H9 (cell line): ENCODE measurements around the gene RHBDD3. TPM values are rescaled to one million over a fixed set of nuclear protein-coding genes. Genes with fewer than 3 reads are reported as not detected.

Source experiments
- DNase-seq: peaks from one replicate; pipeline ENCODE4 v3.0.0-alpha.2; 2017
- H2AFZ ChIP-seq: one replicate; pipeline ENCODE4 v1.6.1; 2013; ENCODE audit warnings: mild to moderate bottlenecking, low read length, control low read depth, moderate library complexity
- H2AK5ac ChIP-seq: 2 replicates; pipeline ENCODE4 v1.6.1; 2013; ENCODE audit warnings: low read length, control low read depth, mixed read lengths; ENCODE audit not compliant: insufficient read length
- H2BK120ac ChIP-seq: one replicate; pipeline ENCODE4 v1.6.1; 2013; ENCODE audit warnings: low read depth, mild to moderate bottlenecking, low read length, control low read depth, inconsistent platforms; ENCODE audit not compliant: poor library complexity, severe bottlenecking
- H2BK12ac ChIP-seq: 2 replicates; pipeline ENCODE4 v1.6.1; 2013; ENCODE audit warnings: low read length, control low read depth, mixed read lengths, low read depth; ENCODE audit not compliant: insufficient read length
- H2BK15ac ChIP-seq: 2 replicates; pipeline ENCODE4 v1.6.1; 2013; ENCODE audit warnings: low read depth, low read length, control low read depth
- H2BK20ac ChIP-seq: one replicate; pipeline ENCODE4 v1.6.1; 2013; ENCODE audit warnings: low read depth, mild to moderate bottlenecking, low read length, control low read depth, inconsistent platforms; ENCODE audit not compliant: poor library complexity, severe bottlenecking
- H2BK5ac ChIP-seq: 2 replicates; pipeline ENCODE4 v1.6.1; 2013; ENCODE audit warnings: low read length, control low read depth, mixed read lengths; ENCODE audit not compliant: insufficient read length
- H3K14ac ChIP-seq: 2 replicates; pipeline ENCODE4 v1.6.1; 2013; ENCODE audit warnings: low read length, control low read depth; ENCODE audit not compliant: insufficient read depth
- H3K18ac ChIP-seq: 2 replicates; pipeline ENCODE4 v1.6.1; 2013; ENCODE audit warnings: low read depth, mild to moderate bottlenecking, mixed read lengths, low read length, control low read depth; ENCODE audit not compliant: insufficient read length
- H3K23ac ChIP-seq: 2 replicates; pipeline ENCODE4 v1.6.1; 2013; ENCODE audit warnings: low read length, control low read depth, mixed read lengths, low read depth; ENCODE audit not compliant: insufficient read length
- H3K23me2 ChIP-seq: 2 replicates; pipeline ENCODE4 v1.6.1; 2013; ENCODE audit warnings: low read depth, mild to moderate bottlenecking, mixed read lengths, low read length, control low read depth; ENCODE audit not compliant: insufficient read length, poor library complexity, severe bottlenecking
- H3K27ac ChIP-seq: 2 replicates; pipeline ENCODE4 v1.5.1; 2013; ENCODE audit warnings: low read length, control low read depth, mixed read lengths, low read depth; ENCODE audit not compliant: insufficient read length
- H3K27me3 ChIP-seq: 2 replicates; pipeline ENCODE4 v1.6.1; 2013; ENCODE audit warnings: low read length, control low read depth, inconsistent platforms; ENCODE audit not compliant: insufficient read depth
- H3K4ac ChIP-seq: 2 replicates; pipeline ENCODE4 v1.6.1; 2013; ENCODE audit warnings: low read depth, mild to moderate bottlenecking, control low read depth, inconsistent platforms, low read length, moderate library complexity
- H3K4me1 ChIP-seq: 2 replicates; pipeline ENCODE4 v1.6.1; 2013; ENCODE audit warnings: low read length, control low read depth, inconsistent platforms; ENCODE audit not compliant: insufficient read depth
- H3K4me2 ChIP-seq: 2 replicates; pipeline ENCODE4 v1.6.1; 2013; ENCODE audit warnings: low read length, control low read depth, mixed read lengths; ENCODE audit not compliant: insufficient read length, insufficient read depth
- H3K56ac ChIP-seq: 2 replicates; pipeline ENCODE4 v1.6.1; 2013; ENCODE audit warnings: low read depth, mild to moderate bottlenecking, mixed read lengths, low read length, control low read depth; ENCODE audit not compliant: insufficient read length
- H3K79me1 ChIP-seq: 2 replicates; pipeline ENCODE4 v1.6.1; 2013; ENCODE audit warnings: low read depth, mild to moderate bottlenecking, moderate library complexity, low read length, control low read depth, inconsistent platforms; ENCODE audit not compliant: insufficient read depth, poor library complexity, severe bottlenecking
- H3K79me2 ChIP-seq: 2 replicates; pipeline ENCODE4 v1.6.1; 2013; ENCODE audit warnings: low read length, control low read depth, inconsistent platforms; ENCODE audit not compliant: insufficient read depth
- H3K9ac ChIP-seq: 2 replicates; pipeline ENCODE4 v1.6.1; 2013; ENCODE audit warnings: low read length, control low read depth, mixed read lengths; ENCODE audit not compliant: insufficient read length; ENCODE audit errors: extremely low read depth
- H3K9me3 ChIP-seq: one replicate; pipeline ENCODE4 v1.6.1; 2013; ENCODE audit warnings: low read depth, low read length, inconsistent platforms; ENCODE audit not compliant: control insufficient read depth
- H3T11ph ChIP-seq: one replicate; pipeline ENCODE4 v1.6.1; 2013; ENCODE audit warnings: mild to moderate bottlenecking, low read length, control low read depth, inconsistent platforms
- H4K20me1 ChIP-seq: one replicate; pipeline ENCODE4 v1.6.1; 2013; ENCODE audit not compliant: control insufficient read depth, insufficient read length, insufficient read depth
- H4K5ac ChIP-seq: 2 replicates; pipeline ENCODE4 v1.6.1; 2013; ENCODE audit warnings: low read depth, mild to moderate bottlenecking, mixed read lengths, low read length, control low read depth; ENCODE audit not compliant: insufficient read length
- H4K8ac ChIP-seq: replicated peaks from 2 replicates; pipeline ENCODE4 v1.6.1; 2013; ENCODE audit warnings: low read length, control low read depth, mixed read lengths, low read depth; ENCODE audit not compliant: insufficient read length
- H4K91ac ChIP-seq: 2 replicates; pipeline ENCODE4 v1.6.1; 2013; ENCODE audit warnings: low read depth, mild to moderate bottlenecking, moderate library complexity, mixed read lengths, low read length, control low read depth; ENCODE audit not compliant: insufficient read length
- H3K27ac Mint-ChIP-seq, 3 experiments: 2 replicates in 2 of 3; 3 replicates in 1 of 3; pipeline ENCODE4 v1.8.0; 2020 to 2021; ENCODE audit warnings: mixed read lengths in 3 of 3, mild to moderate bottlenecking in 1 of 3, moderate library complexity in 1 of 3
- H3K27me3 Mint-ChIP-seq: 2 replicates; pipeline ENCODE4 v1.8.0; 2021; ENCODE audit warnings: low read depth, mild to moderate bottlenecking, moderate library complexity, mixed read lengths
- H3K36me3 Mint-ChIP-seq, 3 experiments: 2 replicates in 2 of 3; 3 replicates in 1 of 3; pipeline ENCODE4 v1.8.0; 2020 to 2021; ENCODE audit warnings: low read depth in 3 of 3, mixed read lengths in 3 of 3; ENCODE audit not compliant: insufficient read depth in 1 of 3
- H3K4me1 Mint-ChIP-seq, 2 experiments: 2 replicates each; pipeline ENCODE4 v1.8.0; 2020; ENCODE audit warnings: mixed read lengths in 2 of 2
- H3K4me3 Mint-ChIP-seq, 2 experiments: 2 replicates in 1 of 2; 3 replicates in 1 of 2; pipeline ENCODE4 v1.8.0; 2020 to 2021; ENCODE audit warnings: mild to moderate bottlenecking in 2 of 2, mixed read lengths in 2 of 2, moderate library complexity in 1 of 2
- H3K9me3 Mint-ChIP-seq, 2 experiments: 2 replicates in 1 of 2; 3 replicates in 1 of 2; pipeline ENCODE4 v1.8.0; 2020; ENCODE audit warnings: mild to moderate bottlenecking in 2 of 2, mixed read lengths in 2 of 2, moderate library complexity in 1 of 2
- CTCF ChIP-seq: fragments of 200-600 bp; sonication (generic); conservative IDR thresholded peaks from 3 replicates; pipeline ENCODE4 v1.8.0; 2021; ENCODE audit warnings: antibody characterized with exemption, mild to moderate bottlenecking
- WGBS: extraction: QIAGEN DNeasy Blood & Tissue Kit; methylation state at CpG from one replicate; pipeline ENCODE4 v1.1.7; 2013; ENCODE audit warnings: missing lambda C conversion rate, low lambda C conversion rate, mixed read lengths; ENCODE audit not compliant: insufficient read length; ENCODE audit errors: extremely low coverage; 5-methylcytosine and 5-hydroxymethylcytosine counted together
- total RNA-seq: library from RNA; stranded (reverse); gene quantifications from 2 replicates; pipeline ENCODE4 v1.2.1, GENCODE V29; 2021

The RHBDD3 gene
- total RNA-seq, 1 experiment from 2014 or later = 99.7 TPM

- Histone ChIP-seq H3K23me2 (no peaks in the 10 kb centered on the region), H3K18ac (no peak overlapping the region), H2AFZ (no peak overlapping the region), H4K20me1 (no peaks in the 10 kb centered on the region), H2BK15ac (no peak overlapping the region), H2BK20ac (no peak overlapping the region), H3K79me2 (no peaks in the 10 kb centered on the region), H3K27me3 (no peaks in the 10 kb centered on the region), H4K8ac (no peak overlapping the region), H3T11ph (no peak overlapping the region), H3K14ac (no peak overlapping the region), H3K27ac (no peak overlapping the region), H2BK5ac (no peak overlapping the region), H2AK5ac (no peak overlapping the region), H3K4me2 (no peak overlapping the region), H3K79me1 (no peaks in the 10 kb centered on the region), H3K4me1 (no peaks in the 10 kb centered on the region), H4K91ac (no peak overlapping the region), H3K56ac (no peak overlapping the region), H4K5ac (no peak overlapping the region), H3K23ac (no peak overlapping the region), H3K9me3 (no peaks in the 10 kb centered on the region), H2BK120ac (no peak overlapping the region), H2BK12ac (no peak overlapping the region), H3K9ac (no peak overlapping the region), H3K4ac (no peak overlapping the region)
- Mint-ChIP-seq H3K9me3 (peaks cover 0 to 3% of the 10 kb centered on the region in 2 experiments; a peak in 1 of 5 replicates), H3K4me1 (peaks cover 12 to 16% of the 10 kb centered on the region in 2 experiments), H3K27ac (peak overlapping the region in 2 of 3 experiments; percentile 30 to 84; a peak in 3 of 7 replicates), H3K27me3 (peaks cover 2% of the 10 kb centered on the region), H3K4me3 (no peak overlapping the region), H3K36me3 (peaks cover 40 to 60% (median 45%) of the 10 kb centered on the region in 3 experiments; a peak in 6 of 7 replicates)
- no CpG with 5 or more reads among the region's 4 CpGs for WGBS
- DNase-seq = no peak
- no peak for TF ChIP-seq CTCF
These were observed 32.7 kb upstream of the RHBDD3 start for GRCh38 chr22:29300467-29300806.
